Measurements from ENCODE around the gene IMPACT. TPM values are rescaled to one million over a fixed set of nuclear protein-coding genes. Genes with fewer than 3 reads are reported as not detected.

IMPACT gene, protein sequence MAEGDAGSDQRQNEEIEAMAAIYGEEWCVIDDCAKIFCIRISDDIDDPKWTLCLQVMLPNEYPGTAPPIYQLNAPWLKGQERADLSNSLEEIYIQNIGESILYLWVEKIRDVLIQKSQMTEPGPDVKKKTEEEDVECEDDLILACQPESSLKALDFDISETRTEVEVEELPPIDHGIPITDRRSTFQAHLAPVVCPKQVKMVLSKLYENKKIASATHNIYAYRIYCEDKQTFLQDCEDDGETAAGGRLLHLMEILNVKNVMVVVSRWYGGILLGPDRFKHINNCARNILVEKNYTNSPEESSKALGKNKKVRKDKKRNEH
- 10 to 100 TPM; 23.8 to 26.4 TPM for total RNA-seq

- Mint-ChIP-seq H3K27me3 (peaks cover 16% of the 10 kb centered on the region), H3K4me1 (peaks cover 16% of the 10 kb centered on the region), H3K27ac (peak within 1 kb of the TSS; percentile 96), H3K36me3 (peaks cover 24% of the 10 kb centered on the region), H3K9me3 (peaks cover 11% of the 10 kb centered on the region), H3K4me3 (peak within 1 kb of the TSS; percentile 91)
- DNase-seq = peak; percentile 85
Measured at GRCh38 chr18:24426398-24427294, at the start of gene IMPACT. Gene IMPACT (plus strand): TSS chr18:24426670. CDS start chr18:24426757, 87 bp downstream.

GRCh38 chr18:24378598-24378997 is 47.9 kb upstream of the IMPACT start:
- Mint-ChIP-seq H3K4me3 (no peak overlapping the region), H3K27me3 (no peaks in the 10 kb centered on the region), H3K4me1 (peaks cover 8% of the 10 kb centered on the region), H3K36me3 (no peaks in the 10 kb centered on the region), H3K27ac (no peak overlapping the region), H3K9me3 (no peaks in the 10 kb centered on the region)
- no peak for DNase-seq

GRCh38 chr18:24380163-24380747 is 46.2 kb upstream of the IMPACT start:
- no peaks in the 10 kb centered on the region for H3K27me3 Mint-ChIP-seq
- H3K9me3 Mint-ChIP-seq = no peaks in the 10 kb centered on the region
- H3K4me3 Mint-ChIP-seq = no peak overlapping the region
- peaks cover 8% of the 10 kb centered on the region for H3K4me1 Mint-ChIP-seq
- no peak overlapping the region for H3K27ac Mint-ChIP-seq
- no peak for DNase-seq
- H3K36me3 Mint-ChIP-seq = no peaks in the 10 kb centered on the region

DNA sequence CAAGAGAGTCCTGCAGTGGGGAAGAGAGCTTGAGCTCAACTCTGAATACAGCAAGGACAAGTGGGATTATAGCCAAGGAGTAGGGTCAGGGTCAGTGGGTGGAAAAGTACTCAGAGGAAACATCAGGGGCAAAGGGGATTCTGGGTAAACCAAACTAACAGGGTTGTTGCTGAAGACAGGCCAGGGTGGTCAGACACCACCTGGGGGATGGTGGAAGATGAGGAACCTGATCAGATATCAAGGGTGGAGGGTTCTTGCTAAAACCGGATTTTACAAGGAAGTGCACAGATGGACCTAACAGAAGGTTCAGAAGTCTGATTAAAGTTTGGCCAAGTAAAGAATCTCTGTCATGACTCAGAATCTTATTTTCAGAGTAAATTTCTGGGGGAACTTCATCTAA is 45.3 kb upstream of the IMPACT start:
- no peak overlapping the region for H3K27ac Mint-ChIP-seq
- no peak overlapping the region for H3K4me3 Mint-ChIP-seq
- no peak for DNase-seq
- no peaks in the 10 kb centered on the region for H3K27me3 Mint-ChIP-seq
- no peaks in the 10 kb centered on the region for H3K9me3 Mint-ChIP-seq
- peaks cover 8% of the 10 kb centered on the region for H3K4me1 Mint-ChIP-seq
- no peaks in the 10 kb centered on the region for H3K36me3 Mint-ChIP-seq

- no peak for DNase-seq
- no peaks in the 10 kb centered on the region for H3K36me3 Mint-ChIP-seq
- no peak overlapping the region for H3K27ac Mint-ChIP-seq
- H3K9me3 Mint-ChIP-seq = no peaks in the 10 kb centered on the region
- H3K27me3 Mint-ChIP-seq = no peaks in the 10 kb centered on the region
- H3K4me3 Mint-ChIP-seq = no peak overlapping the region
- no peaks in the 10 kb centered on the region for H3K4me1 Mint-ChIP-seq
Measured at GRCh38 chr18:24386681-24387080, 39.8 kb upstream of the IMPACT start.

DNA sequence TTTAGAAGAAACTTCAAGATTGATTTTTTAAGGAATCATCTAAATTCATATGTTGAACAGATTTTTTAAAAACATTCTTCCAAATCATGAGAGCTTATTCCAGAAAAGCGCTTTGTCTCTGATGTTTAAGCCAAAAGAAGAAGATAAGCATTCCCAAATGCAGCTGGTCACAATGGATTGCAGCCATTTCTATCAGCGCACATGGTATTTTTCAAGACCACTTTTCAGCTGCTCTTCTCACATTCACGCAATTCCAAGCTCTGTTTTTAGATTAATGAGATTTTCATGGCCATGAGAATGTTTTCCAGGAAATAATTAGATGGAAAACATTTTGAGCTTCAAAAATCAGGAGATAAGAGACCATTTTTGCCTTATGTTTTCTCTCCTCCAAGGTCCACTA is 37.5 kb upstream of the IMPACT start:
- H3K27ac Mint-ChIP-seq = no peak overlapping the region
- no peak overlapping the region for H3K4me3 Mint-ChIP-seq
- H3K36me3 Mint-ChIP-seq = no peaks in the 10 kb centered on the region
- no peaks in the 10 kb centered on the region for H3K9me3 Mint-ChIP-seq
- no peaks in the 10 kb centered on the region for H3K4me1 Mint-ChIP-seq
- DNase-seq = no peak
- H3K27me3 Mint-ChIP-seq = no peaks in the 10 kb centered on the region

- Mint-ChIP-seq H3K9me3 (no peaks in the 10 kb centered on the region), H3K27ac (no peak overlapping the region), H3K4me1 (peaks cover 10% of the 10 kb centered on the region), H3K27me3 (peaks cover 34% of the 10 kb centered on the region), H3K36me3 (no peaks in the 10 kb centered on the region), H3K4me3 (no peak overlapping the region)
- DNase-seq = no peak
Measured at GRCh38 chr18:24395049-24395795, 31.2 kb upstream of the IMPACT start.

DNA sequence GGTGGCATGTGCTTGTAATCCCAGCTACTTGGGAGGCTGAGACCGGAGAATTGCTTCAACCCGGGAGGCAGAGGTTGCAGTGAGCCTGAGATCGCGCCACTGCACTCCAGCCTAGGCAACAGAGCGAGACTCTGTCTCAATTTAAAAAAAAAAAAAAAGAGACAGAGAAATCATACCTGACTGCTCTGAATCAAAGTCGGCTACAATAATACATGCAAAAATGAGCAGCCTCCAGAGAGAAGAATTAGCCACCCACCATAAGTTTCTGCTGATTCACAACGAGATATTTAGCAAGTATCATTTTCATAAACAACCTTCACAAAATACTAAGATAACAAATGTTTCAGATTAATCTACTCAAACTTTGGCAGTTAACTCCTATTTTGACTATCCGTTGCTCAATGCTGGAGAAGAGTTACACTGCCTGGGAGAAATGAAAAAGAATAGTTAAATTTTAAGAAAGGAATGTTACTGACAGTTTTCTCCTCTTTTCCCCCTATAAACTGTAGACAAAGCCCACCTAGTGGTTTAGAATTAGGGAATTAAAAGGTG is 30.3 kb upstream of the IMPACT start:
- Mint-ChIP-seq H3K27ac (no peak overlapping the region), H3K4me3 (no peak overlapping the region)
- DNase-seq = no peak

DNA sequence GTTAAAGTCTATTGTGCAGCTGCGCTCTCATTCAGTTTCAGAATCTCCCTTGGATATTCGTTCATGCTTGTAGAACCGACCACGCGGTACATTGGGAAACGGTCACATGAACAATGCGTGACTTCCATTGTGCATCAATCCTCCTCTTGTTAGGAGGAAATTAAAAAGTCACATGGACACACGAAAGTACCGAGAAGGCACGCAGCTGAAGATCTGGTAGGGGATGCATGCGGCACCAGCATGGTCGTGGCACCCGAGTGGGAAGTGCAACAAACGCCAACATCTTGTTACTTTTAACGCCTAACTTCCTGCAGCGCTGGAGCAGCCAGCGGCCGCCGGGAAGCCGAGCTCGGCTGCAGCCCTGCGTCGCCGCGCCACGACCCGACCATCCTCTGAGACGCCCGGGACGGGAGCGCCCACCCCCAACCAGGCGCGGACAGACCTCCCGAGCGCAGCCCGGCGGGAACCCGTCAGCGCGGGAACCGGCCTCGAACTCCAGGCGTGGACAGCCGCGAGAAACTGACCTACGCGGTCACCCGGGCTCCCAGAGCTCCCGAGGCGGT is 29.3 kb upstream of the IMPACT start:
- H3K27ac Mint-ChIP-seq = peak overlapping the region; percentile 1
- peak overlapping the region; percentile 76 for H3K4me3 Mint-ChIP-seq
- H3K36me3 Mint-ChIP-seq = no peaks in the 10 kb centered on the region
- peaks cover 18% of the 10 kb centered on the region for H3K4me1 Mint-ChIP-seq
- no peak for DNase-seq
- no peaks in the 10 kb centered on the region for H3K9me3 Mint-ChIP-seq
- H3K27me3 Mint-ChIP-seq = peaks cover 41% of the 10 kb centered on the region

More for the DNA sequence above, 30.3 kb upstream of the IMPACT start:
- H3K4me1 Mint-ChIP-seq = peaks cover 17% of the 10 kb centered on the region
- peaks cover 38% of the 10 kb centered on the region for H3K27me3 Mint-ChIP-seq
- no peaks in the 10 kb centered on the region for H3K9me3 Mint-ChIP-seq
- no peaks in the 10 kb centered on the region for H3K36me3 Mint-ChIP-seq

GRCh38 chr18:24397694-24398368 is 28.6 kb upstream of the IMPACT start, which contains the start of gene OSBPL1A:
Gene OSBPL1A (minus strand): TSS chr18:24397824. CDS start chr18:24377533, 20,291 bp downstream.
- Mint-ChIP-seq H3K9me3 (no peaks in the 10 kb centered on the region), H3K4me1 (peaks cover 18% of the 10 kb centered on the region), H3K4me3 (peak within 1 kb of the TSS; percentile 76), H3K36me3 (no peaks in the 10 kb centered on the region), H3K27me3 (peaks cover 47% of the 10 kb centered on the region), H3K27ac (peak within 1 kb of the TSS; percentile 1)
- DNase-seq = peak; percentile 75

DNA sequence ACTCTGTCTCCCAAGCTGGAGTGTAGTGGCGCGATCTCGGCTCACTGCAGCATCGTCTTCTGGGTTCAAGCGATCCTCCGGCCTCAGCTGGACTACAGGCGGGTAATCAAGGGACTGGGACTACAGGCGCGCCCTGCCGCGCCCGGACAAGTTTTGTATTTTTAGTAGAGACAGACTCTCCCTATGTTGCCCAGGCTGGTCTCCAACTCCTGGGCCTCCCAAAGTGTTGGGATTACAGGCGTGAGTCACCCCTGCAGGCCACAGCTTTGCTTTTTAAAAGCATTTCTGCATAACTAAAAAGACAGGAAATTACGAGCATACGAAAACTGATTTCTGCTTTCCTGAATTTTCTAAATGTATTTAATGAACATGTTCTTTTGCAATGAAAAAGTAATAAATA is 27.9 kb upstream of the IMPACT start:
- no peak for DNase-seq
- Mint-ChIP-seq H3K4me1 (peaks cover 18% of the 10 kb centered on the region), H3K4me3 (peak overlapping the region; percentile 74), H3K27ac (no peak overlapping the region), H3K36me3 (no peaks in the 10 kb centered on the region), H3K27me3 (peaks cover 50% of the 10 kb centered on the region), H3K9me3 (no peaks in the 10 kb centered on the region)

DNA sequence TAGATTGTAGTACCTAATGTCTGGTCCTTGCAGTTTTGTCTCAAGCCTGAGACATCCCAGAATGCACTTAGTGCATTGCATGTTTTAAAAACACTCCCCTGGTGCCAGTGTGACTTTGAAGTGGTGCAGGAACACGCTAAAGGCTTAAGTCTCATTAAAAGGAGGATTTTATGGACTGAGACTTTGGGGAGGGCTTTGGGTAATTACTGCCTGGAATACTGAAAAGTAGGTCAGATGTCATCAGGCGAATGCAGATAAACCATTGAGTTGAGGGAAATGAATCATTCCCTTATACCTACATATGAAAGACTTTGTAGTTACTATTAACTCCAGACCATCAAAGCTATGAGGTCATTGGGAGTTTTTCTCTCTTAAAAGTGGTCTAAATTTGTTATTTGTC is 25.9 kb upstream of the IMPACT start:
- Mint-ChIP-seq H3K4me1 (peaks cover 18% of the 10 kb centered on the region), H3K27me3 (peaks cover 53% of the 10 kb centered on the region), H3K4me3 (no peak overlapping the region), H3K9me3 (no peaks in the 10 kb centered on the region), H3K36me3 (no peaks in the 10 kb centered on the region), H3K27ac (no peak overlapping the region)
- DNase-seq = no peak

DNA sequence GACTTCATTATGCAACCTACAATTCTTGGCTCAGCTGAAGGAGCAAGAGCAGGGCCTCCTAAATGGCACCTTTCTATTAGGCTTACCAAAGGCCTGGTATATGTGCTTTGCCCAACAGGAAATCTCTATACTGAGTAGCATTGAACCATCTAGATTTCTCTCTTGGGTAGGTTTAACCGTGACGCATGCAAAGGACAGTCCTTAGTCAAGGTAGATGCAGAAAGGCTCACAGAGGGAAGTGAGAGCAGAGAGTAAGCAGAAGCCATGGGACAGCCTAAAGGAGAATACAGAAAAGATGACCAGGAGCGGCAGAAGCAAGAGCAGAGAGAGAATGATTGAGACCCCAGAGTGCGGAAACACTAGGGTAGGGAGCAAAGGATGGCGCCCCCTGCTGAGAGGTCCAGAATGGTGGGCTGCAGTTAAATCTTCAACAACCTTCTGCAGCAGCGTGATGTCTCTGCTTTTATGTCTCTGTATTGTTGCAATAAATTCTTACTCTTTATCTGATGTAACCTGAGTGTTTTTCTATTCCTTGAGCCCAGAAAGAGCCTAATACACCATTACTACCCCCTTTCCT is 24.2 kb upstream of the IMPACT start:
- Mint-ChIP-seq H3K4me3 (no peak overlapping the region), H3K27me3 (peaks cover 59% of the 10 kb centered on the region), H3K36me3 (no peaks in the 10 kb centered on the region), H3K9me3 (no peaks in the 10 kb centered on the region), H3K4me1 (peaks cover 13% of the 10 kb centered on the region), H3K27ac (no peak overlapping the region)
- DNase-seq = no peak

Measured in activated naive CD8-positive, alpha-beta T cell treated with anti-CD3 and anti-CD28 coated beads for 36 hours (primary cell).